AG08396 (cell line): ENCODE results near the gene PRKN.
"Not testable (repeated sequence)": the region's sequence is repeated elsewhere in the genome, so short reads cannot be mapped to it uniquely, and the experiment has no call there.

ENCODE experiments used
- DNase-seq: peaks from one replicate; pipeline ENCODE4 v3.0.0; 2012; ENCODE audit warnings: low spot score, mixed read lengths

PRKN gene

GRCh38 chr6:161540532-161540931 lies 1187.0 kb downstream of the PRKN start:
- DNase-seq = no peak

- DNase-seq = no peak
These were observed 1191.3 kb downstream of the PRKN start for GRCh38 chr6:161536224-161536630.

GRCh38 chr6:161534264-161534873 lies 1193.2 kb downstream of the PRKN start:
- no peak for DNase-seq

- no peak for DNase-seq
These were observed 1194.3 kb downstream of the PRKN start for GRCh38 chr6:161533266-161533665.

- no peak for DNase-seq
These were observed 1195.0 kb downstream of the PRKN start for GRCh38 chr6:161532536-161532935.

GRCh38 chr6:161526794-161527193 lies 1200.8 kb downstream of the PRKN start:
- DNase-seq = no peak

- DNase-seq = no peak
These were observed 1204.2 kb downstream of the PRKN start for GRCh38 chr6:161523362-161523761.

- DNase-seq = no peak
These were observed 1205.3 kb downstream of the PRKN start for GRCh38 chr6:161522276-161522675.

GRCh38 chr6:161511447-161512095 lies 1216.0 kb downstream of the PRKN start:
- DNase-seq = no peak

- no peak for DNase-seq
These were observed 1219.2 kb downstream of the PRKN start for GRCh38 chr6:161508341-161508740.

GRCh38 chr6:161507375-161507774 lies 1220.2 kb downstream of the PRKN start:
- no peak for DNase-seq

- DNase-seq = no peak
These were observed 1224.0 kb downstream of the PRKN start for GRCh38 chr6:161503570-161503969.

- no peak for DNase-seq
These were observed 1228.7 kb downstream of the PRKN start for GRCh38 chr6:161498881-161499280.

- DNase-seq = peak; percentile 23
These were observed 1229.2 kb downstream of the PRKN start for GRCh38 chr6:161498359-161498758.

- DNase-seq = no peak
These were observed 1230.6 kb downstream of the PRKN start for GRCh38 chr6:161496941-161497340.

- not testable (repeated sequence) for DNase-seq
These were observed 1231.3 kb downstream of the PRKN start for GRCh38 chr6:161496271-161496670.

GRCh38 chr6:161494566-161494965 lies 1233.0 kb downstream of the PRKN start:
- no peak for DNase-seq

- DNase-seq = no peak
These were observed 1233.9 kb downstream of the PRKN start for GRCh38 chr6:161493576-161494118.

GRCh38 chr6:161489626-161490306 lies 1237.8 kb downstream of the PRKN start:
- DNase-seq = no peak

- DNase-seq = no peak
These were observed 1239.9 kb downstream of the PRKN start for GRCh38 chr6:161487694-161488093.

GRCh38 chr6:161487217-161487531 lies 1240.4 kb downstream of the PRKN start:
- no peak for DNase-seq

GRCh38 chr6:161486361-161487216 lies 1241.0 kb downstream of the PRKN start:
- DNase-seq = no peak
